GM21529 (cell line): Measurements from ENCODE around the gene CHST2.
A peak's percentile ranks its signal among the peaks of the same experiment; 100 is the strongest.

Experiments used
- ATAC-seq: cut with Tn5 transposase; IDR thresholded peaks from one replicate; pipeline ENCODE4 v1.9.1; 2021; ENCODE audit not compliant: unreplicated experiment

CHST2 gene

GRCh38 chr3:143128227-143128955, 8.8 kb downstream of the CHST2 start:
- no peak for ATAC-seq

GRCh38 chr3:143132246-143132980, 12.8 kb downstream of the CHST2 start:
- ATAC-seq: no peak

GRCh38 chr3:143134471-143134870, 14.9 kb downstream of the CHST2 start:
- no peak for ATAC-seq

- peak; percentile 56 for ATAC-seq
Observed at GRCh38 chr3:143135150-143135549, 15.6 kb downstream of the CHST2 start.

GRCh38 chr3:143137435-143138036, 18.0 kb downstream of the CHST2 start:
- no peak for ATAC-seq

- no peak for ATAC-seq
Observed at GRCh38 chr3:143138953-143139352, 19.4 kb downstream of the CHST2 start.

GRCh38 chr3:143139762-143140161, 20.2 kb downstream of the CHST2 start:
- no peak for ATAC-seq

- no peak for ATAC-seq
Observed at GRCh38 chr3:143140550-143140949, 21.0 kb downstream of the CHST2 start.

- ATAC-seq: no peak
Observed at GRCh38 chr3:143142354-143142753, 22.8 kb downstream of the CHST2 start.

- ATAC-seq: no peak
Observed at GRCh38 chr3:143145906-143146305, 26.3 kb downstream of the CHST2 start.

- ATAC-seq: no peak
Observed at GRCh38 chr3:143146486-143147274, 27.1 kb downstream of the CHST2 start.

GRCh38 chr3:143147707-143148106, 28.1 kb downstream of the CHST2 start:
- no peak for ATAC-seq

- no peak for ATAC-seq
Observed at GRCh38 chr3:143150071-143150470, 30.5 kb downstream of the CHST2 start.

- ATAC-seq: no peak
Observed at GRCh38 chr3:143151004-143151731, 31.6 kb downstream of the CHST2 start.

GRCh38 chr3:143152043-143152442, 32.5 kb downstream of the CHST2 start:
- no peak for ATAC-seq

GRCh38 chr3:143155756-143156155, 36.2 kb downstream of the CHST2 start:
- no peak for ATAC-seq

- peak; percentile 92 for ATAC-seq
Observed at GRCh38 chr3:143158014-143158988, 38.7 kb downstream of the CHST2 start.

GRCh38 chr3:143160437-143160836, 40.9 kb downstream of the CHST2 start:
- no peak for ATAC-seq

- no peak for ATAC-seq
Observed at GRCh38 chr3:143163562-143164100, 44.1 kb downstream of the CHST2 start.
